Measurements from ENCODE around the gene ST3GAL4. TPM values are rescaled to one million over a fixed set of nuclear protein-coding genes. Genes with fewer than 3 reads are reported as not detected.
A peak's percentile ranks its signal among the peaks of the same experiment; 100 is the strongest.

The ST3GAL4 gene
- total RNA-seq, 4 donors from 2014 or later, result 3.4 to 12.4 (median 9.6) TPM

DNA sequence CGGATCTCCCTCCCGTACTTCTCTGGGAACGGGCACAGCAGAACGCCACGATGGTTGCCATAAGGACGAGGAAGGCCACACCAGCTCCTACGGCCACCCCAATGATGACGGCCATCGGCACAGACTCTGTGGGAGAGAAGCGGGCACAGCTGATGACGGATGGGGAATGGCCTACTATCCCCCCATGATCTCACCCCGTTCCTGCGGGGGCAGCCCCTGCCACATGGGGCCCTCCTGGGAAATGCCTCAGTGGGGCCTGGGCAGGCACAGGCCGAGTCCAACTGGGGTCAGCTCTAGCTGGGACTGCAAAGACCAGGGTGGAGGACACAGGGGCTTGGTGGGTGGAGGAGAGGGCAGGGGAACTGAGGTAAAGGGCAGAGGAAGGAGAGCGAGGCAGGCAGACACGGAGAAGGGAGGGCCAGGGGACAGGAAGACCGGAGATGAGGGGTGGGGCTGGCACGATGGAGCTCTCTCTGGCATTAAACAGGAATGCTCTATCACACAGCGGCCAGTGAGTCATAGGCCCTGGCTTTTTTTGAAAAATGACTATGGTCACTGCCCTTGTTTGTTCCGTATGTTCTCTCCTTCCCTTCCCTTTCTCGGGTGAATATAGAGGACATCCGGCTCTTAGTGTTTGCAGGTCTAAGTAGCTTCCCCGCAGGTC is 76.0 kb downstream of the ST3GAL4 start:
- Histone ChIP-seq H3K4me3 (no peak overlapping the region), H3K27ac (peak overlapping the region in 1 of 4 donors; percentile 40), H3K27me3 (no peaks in the 10 kb centered on the region), H3K36me3 (no peaks in the 10 kb centered on the region), H3K9me3 (no peaks in the 10 kb centered on the region), H3K4me1 (peaks cover 5 to 14% of the 10 kb centered on the region in 2 donors)
- intact Hi-C loops (cut with DNase I; ENCODE audit: low total_unique reads), result no loop called here
- in situ Hi-C loops (cut with MboI; ENCODE audit: low sequenced_read_pairs in 4 of 4), result loop anchor here (25.0 kb wide), 2 partner anchors 556 to 906 kb away; no protein-coding TSS in a partner anchor
- DNase-seq (peak; percentile 24 to 43), ATAC-seq (peak; percentile 60 to 73)
- TF ChIP-seq POLR2A (IDR thresholded peaks at IDR 0.05), result no peak
- TF ChIP-seq, protein P1, sequence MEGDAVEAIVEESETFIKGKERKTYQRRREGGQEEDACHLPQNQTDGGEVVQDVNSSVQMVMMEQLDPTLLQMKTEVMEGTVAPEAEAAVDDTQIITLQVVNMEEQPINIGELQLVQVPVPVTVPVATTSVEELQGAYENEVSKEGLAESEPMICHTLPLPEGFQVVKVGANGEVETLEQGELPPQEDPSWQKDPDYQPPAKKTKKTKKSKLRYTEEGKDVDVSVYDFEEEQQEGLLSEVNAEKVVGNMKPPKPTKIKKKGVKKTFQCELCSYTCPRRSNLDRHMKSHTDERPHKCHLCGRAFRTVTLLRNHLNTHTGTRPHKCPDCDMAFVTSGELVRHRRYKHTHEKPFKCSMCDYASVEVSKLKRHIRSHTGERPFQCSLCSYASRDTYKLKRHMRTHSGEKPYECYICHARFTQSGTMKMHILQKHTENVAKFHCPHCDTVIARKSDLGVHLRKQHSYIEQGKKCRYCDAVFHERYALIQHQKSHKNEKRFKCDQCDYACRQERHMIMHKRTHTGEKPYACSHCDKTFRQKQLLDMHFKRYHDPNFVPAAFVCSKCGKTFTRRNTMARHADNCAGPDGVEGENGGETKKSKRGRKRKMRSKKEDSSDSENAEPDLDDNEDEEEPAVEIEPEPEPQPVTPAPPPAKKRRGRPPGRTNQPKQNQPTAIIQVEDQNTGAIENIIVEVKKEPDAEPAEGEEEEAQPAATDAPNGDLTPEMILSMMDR (IDR thresholded peaks at IDR 0.05 in 4 of 5, conservative IDR thresholded peaks at IDR 0.05 in 1 of 5), result no peak

DNA sequence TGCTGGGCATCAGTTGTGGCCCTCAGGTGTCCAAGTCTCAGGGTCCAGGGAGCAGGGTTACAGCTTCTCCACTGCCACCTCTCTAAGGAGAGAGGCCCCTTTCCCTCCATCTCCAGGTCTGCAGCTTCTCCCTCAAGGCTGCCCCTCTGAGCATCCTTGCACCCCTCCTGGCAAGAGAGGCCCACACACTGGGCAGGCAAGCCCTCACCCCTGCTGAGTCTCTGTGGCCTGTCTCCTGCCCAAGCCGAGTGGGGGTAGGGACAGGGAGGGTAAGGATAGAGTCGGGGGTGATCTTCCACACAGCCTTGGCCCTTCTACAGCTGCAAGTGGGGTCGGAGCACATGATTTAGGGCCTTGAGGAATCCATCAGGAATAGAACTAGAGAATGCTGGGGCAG is 76.6 kb downstream of the ST3GAL4 start:
- intact Hi-C loops (cut with DNase I; ENCODE audit: low total_unique reads) (no loop called here), in situ Hi-C loops (cut with MboI; ENCODE audit: low sequenced_read_pairs in 4 of 4) (loop anchor here (25.0 kb wide), 2 partner anchors 555 to 905 kb away; no protein-coding TSS in a partner anchor)
- H3K27ac ChIP-seq, result peak overlapping the region in 1 of 4 donors; percentile 40
- no peak for DNase-seq
- no peak for TF ChIP-seq POLR2A (IDR thresholded peaks at IDR 0.05)
- TF ChIP-seq, protein P1 (IDR thresholded peaks at IDR 0.05 in 4 of 5, conservative IDR thresholded peaks at IDR 0.05 in 1 of 5), result no peak
- no peak overlapping the region for H3K4me3 ChIP-seq
- peaks cover 1 to 9% of the 10 kb centered on the region in 2 donors for H3K4me1 ChIP-seq
- H3K9me3 ChIP-seq, result no peaks in the 10 kb centered on the region
- no peak for ATAC-seq
- H3K27me3 ChIP-seq, result no peaks in the 10 kb centered on the region
- H3K36me3 ChIP-seq, result no peaks in the 10 kb centered on the region

DNA sequence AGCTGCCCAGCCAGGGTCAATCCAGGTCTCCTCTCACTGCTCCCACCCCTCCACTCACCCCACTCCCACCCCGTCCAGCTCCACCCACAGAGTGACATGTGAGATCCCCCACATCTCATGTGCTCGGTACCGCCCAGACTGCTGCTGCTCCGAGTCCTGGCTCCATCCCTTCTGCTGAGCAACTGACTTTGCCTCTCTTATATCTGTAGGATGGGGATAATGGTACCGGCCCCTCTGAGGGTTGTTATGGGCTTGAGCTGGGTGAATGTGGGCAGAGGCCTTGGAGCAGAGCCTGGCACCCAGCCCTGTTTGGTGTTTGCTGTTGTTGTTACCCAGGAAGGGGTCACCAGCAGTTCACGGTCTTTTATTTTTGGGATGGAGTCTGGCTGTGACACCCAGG is 77.0 kb downstream of the ST3GAL4 start:
- ATAC-seq (no peak), DNase-seq (no peak)
- H3K27ac ChIP-seq, result no peak overlapping the region
- no peaks in the 10 kb centered on the region for H3K36me3 ChIP-seq
- in situ Hi-C loops (cut with MboI; ENCODE audit: low sequenced_read_pairs in 4 of 4), result loop anchor here (25.0 kb wide), 2 partner anchors 555 to 905 kb away; no protein-coding TSS in a partner anchor
- no peaks in the 10 kb centered on the region for H3K9me3 ChIP-seq
- no peak overlapping the region for H3K4me3 ChIP-seq
- peaks cover 0 to 5% of the 10 kb centered on the region in 2 donors for H3K4me1 ChIP-seq
- intact Hi-C loops (cut with DNase I; ENCODE audit: low total_unique reads), result no loop called here
- TF ChIP-seq POLR2A (IDR thresholded peaks at IDR 0.05), result no peak
- TF ChIP-seq, protein P1 (IDR thresholded peaks at IDR 0.05 in 4 of 5, conservative IDR thresholded peaks at IDR 0.05 in 1 of 5), result no peak
- H3K27me3 ChIP-seq, result no peaks in the 10 kb centered on the region

DNA sequence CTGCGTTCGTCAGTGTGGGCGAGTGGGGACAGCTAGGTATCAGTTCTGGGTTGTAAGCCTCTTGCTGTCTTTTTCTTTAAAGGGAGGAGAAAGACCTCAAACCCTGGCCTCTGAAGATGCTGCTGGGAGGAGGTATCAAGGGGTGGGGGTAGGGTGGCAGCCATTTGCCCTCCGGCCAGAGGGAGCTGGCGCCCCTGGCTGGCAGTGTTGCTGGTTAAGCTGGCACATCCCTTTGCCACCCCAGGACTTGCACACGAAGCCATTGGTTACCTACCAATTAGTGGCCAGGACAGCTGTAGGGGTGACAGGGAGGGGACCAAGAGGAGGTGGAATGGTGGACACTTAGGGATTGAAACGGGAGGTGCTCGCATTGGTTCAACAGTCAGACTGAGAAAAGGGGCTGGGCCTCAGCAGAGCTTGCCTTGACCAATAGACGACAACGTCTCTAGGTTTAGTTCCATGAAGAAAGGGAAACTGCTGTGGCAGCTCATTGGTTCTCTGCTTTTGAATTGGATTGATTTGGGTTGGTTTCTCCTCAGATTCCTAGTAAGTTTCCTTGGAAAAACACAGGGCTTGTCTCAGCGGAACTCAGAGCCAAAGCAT is 77.9 kb downstream of the ST3GAL4 start:
- intact Hi-C loops (cut with DNase I; ENCODE audit: low total_unique reads), result no loop called here
- TF ChIP-seq, protein P1 (IDR thresholded peaks at IDR 0.05 in 4 of 5, conservative IDR thresholded peaks at IDR 0.05 in 1 of 5), result no peak
- TF ChIP-seq POLR2A (IDR thresholded peaks at IDR 0.05), result no peak
- no peaks in the 10 kb centered on the region for H3K27me3 ChIP-seq
- H3K4me3 ChIP-seq, result no peak overlapping the region
- H3K27ac ChIP-seq, result no peak overlapping the region
- in situ Hi-C loops (cut with MboI; ENCODE audit: low sequenced_read_pairs in 4 of 4), result loop anchor here (25.0 kb wide), 2 partner anchors 554 to 904 kb away; no protein-coding TSS in a partner anchor
- no peak for DNase-seq
- H3K36me3 ChIP-seq, result no peaks in the 10 kb centered on the region
- ATAC-seq, result no peak
- no peaks in the 10 kb centered on the region for H3K9me3 ChIP-seq
- H3K4me1 ChIP-seq, result no peaks in the 10 kb centered on the region

Data from gastrocnemius medialis (tissue), 4 donors.